Measurements from ENCODE around the gene TMEM150C. TPM values are rescaled to one million over a fixed set of nuclear protein-coding genes. Genes with fewer than 3 reads are reported as not detected.
"Not testable (repeated sequence)": the region's sequence is repeated elsewhere in the genome, so short reads cannot be mapped to it uniquely, and the experiment has no call there.

Gene TMEM150C
- total and polyA plus RNA-seq, 7 donors: 1.2 to 25.7 (median 11.2) TPM

GRCh38 chr4:82480771-82481505, 80.8 kb downstream of the TMEM150C start:
- no peaks in the 10 kb centered on the region for H3K9me3 ChIP-seq
- 95 to 97% methylated on average over 10 of the region's 10 CpGs for WGBS, 2 donors
- TF ChIP-seq POLR2AphosphoS5 (IDR thresholded peaks at IDR 0.05) (no peak), POLR2A (IDR thresholded peaks at IDR 0.05) (no peak), EP300 (IDR thresholded peaks at IDR 0.05) (no peak)
- TF ChIP-seq, protein P1, sequence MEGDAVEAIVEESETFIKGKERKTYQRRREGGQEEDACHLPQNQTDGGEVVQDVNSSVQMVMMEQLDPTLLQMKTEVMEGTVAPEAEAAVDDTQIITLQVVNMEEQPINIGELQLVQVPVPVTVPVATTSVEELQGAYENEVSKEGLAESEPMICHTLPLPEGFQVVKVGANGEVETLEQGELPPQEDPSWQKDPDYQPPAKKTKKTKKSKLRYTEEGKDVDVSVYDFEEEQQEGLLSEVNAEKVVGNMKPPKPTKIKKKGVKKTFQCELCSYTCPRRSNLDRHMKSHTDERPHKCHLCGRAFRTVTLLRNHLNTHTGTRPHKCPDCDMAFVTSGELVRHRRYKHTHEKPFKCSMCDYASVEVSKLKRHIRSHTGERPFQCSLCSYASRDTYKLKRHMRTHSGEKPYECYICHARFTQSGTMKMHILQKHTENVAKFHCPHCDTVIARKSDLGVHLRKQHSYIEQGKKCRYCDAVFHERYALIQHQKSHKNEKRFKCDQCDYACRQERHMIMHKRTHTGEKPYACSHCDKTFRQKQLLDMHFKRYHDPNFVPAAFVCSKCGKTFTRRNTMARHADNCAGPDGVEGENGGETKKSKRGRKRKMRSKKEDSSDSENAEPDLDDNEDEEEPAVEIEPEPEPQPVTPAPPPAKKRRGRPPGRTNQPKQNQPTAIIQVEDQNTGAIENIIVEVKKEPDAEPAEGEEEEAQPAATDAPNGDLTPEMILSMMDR (IDR thresholded peaks at IDR 0.05): no peak
- DNase-seq: no peak
- intact Hi-C loops (cut with DNase I): no loop called here
- no peaks in the 10 kb centered on the region for H3K36me3 ChIP-seq
- H3K27me3 ChIP-seq: no peaks in the 10 kb centered on the region
- H3K4me3 ChIP-seq: no peak overlapping the region
- no peaks in the 10 kb centered on the region for H3K4me1 ChIP-seq
- H3K27ac ChIP-seq: no peak overlapping the region

- no peaks in the 10 kb centered on the region for H3K27me3 ChIP-seq
- TF ChIP-seq EP300 (IDR thresholded peaks at IDR 0.05) (no peak), POLR2A (IDR thresholded peaks at IDR 0.05) (no peak), POLR2AphosphoS5 (IDR thresholded peaks at IDR 0.05) (no peak)
- TF ChIP-seq, protein P1 (IDR thresholded peaks at IDR 0.05): no peak
- no peak overlapping the region for H3K4me3 ChIP-seq
- no peaks in the 10 kb centered on the region for H3K4me1 ChIP-seq
- DNase-seq: no peak
- no peak overlapping the region for H3K27ac ChIP-seq
- WGBS, 2 donors: 96 to 97% methylated on average over 14 of the region's 14 CpGs
- no peaks in the 10 kb centered on the region for H3K9me3 ChIP-seq
- intact Hi-C loops (cut with DNase I): no loop called here
- H3K36me3 ChIP-seq: no peaks in the 10 kb centered on the region
Observed at GRCh38 chr4:82479562-82479961, 82.2 kb downstream of the TMEM150C start.

DNA sequence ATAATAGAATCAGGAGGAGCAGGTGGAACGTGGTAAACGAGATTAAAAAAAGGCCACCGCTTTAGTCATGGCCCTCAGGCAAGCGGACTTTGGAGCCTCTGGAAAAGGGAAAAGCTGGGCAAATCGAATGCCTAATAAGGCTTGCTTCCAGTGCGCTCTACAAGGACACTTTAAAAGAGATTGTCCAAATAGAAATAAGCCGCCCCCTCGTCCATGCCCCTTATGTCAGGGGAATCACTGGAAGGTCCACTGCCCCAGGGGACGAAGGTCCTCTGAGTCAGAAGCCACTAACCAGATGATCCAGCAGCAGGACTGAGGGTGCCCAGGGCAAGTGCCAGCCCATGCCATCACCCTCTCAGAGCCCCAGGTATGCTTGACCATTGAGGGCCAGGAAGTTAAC, 84.3 kb downstream of the TMEM150C start:
- WGBS, 2 donors: 24 to 79% methylated on average over 9 of the region's 9 CpGs
- intact Hi-C loops (cut with DNase I); DNase-seq: not testable (repeated sequence)

GRCh38 chr4:82475931-82476330, 85.9 kb downstream of the TMEM150C start:
- H3K27ac ChIP-seq; H3K4me3 ChIP-seq; DNase-seq; H3K27me3 ChIP-seq; H3K4me1 ChIP-seq; H3K36me3 ChIP-seq; intact Hi-C loops (cut with DNase I); H3K9me3 ChIP-seq: not testable (repeated sequence)
- WGBS, 2 donors: 93 to 97% methylated on average over 7 of the region's 7 CpGs

More for the DNA sequence above, 84.3 kb downstream of the TMEM150C start:
- not testable (repeated sequence) for H3K27me3 ChIP-seq, H3K4me1 ChIP-seq, H3K9me3 ChIP-seq, H3K27ac ChIP-seq, H3K36me3 ChIP-seq, H3K4me3 ChIP-seq

DNA sequence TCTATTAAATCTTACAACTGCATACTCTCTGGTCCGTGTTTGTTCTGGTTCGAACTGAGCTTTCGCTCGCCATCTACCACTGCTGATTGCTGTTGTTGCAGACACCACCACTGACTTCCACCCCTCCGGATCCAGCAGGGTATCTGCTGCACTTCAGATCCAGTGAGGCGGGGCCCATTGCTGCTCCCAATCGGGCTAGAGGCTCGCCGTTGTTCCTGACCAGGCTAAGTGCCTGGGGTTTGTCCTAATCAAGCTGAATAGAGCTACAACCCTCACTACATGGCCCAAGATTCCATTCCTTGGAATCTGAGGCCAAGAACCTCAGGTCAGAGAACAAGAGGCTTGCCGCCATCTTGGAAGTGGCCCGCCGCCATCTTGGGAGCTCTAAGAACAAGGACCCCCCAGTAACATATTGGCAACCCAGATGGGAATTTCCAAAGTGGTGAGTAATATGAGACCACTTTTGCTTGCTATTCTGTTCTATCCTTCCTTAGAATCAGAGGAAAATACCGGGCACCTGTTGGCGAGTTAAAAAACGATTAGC, 88.1 kb downstream of the TMEM150C start:
- Histone ChIP-seq H3K4me1 (no peaks in the 10 kb centered on the region), H3K27ac (no peak overlapping the region), H3K27me3 (no peaks in the 10 kb centered on the region), H3K9me3 (no peaks in the 10 kb centered on the region), H3K4me3 (no peak overlapping the region), H3K36me3 (no peaks in the 10 kb centered on the region)
- intact Hi-C loops (cut with DNase I): no loop called here
- TF ChIP-seq, protein P1 (IDR thresholded peaks at IDR 0.05): no peak
- TF ChIP-seq POLR2AphosphoS5 (IDR thresholded peaks at IDR 0.05) (no peak), POLR2A (IDR thresholded peaks at IDR 0.05) (no peak), EP300 (IDR thresholded peaks at IDR 0.05) (no peak)
- whole genome bisulfite sequencing, 2 donors: 97 to 98% methylated on average over 15 of the region's 15 CpGs
- DNase-seq: no peak

GRCh38 chr4:82473080-82473479, 88.7 kb downstream of the TMEM150C start:
- intact Hi-C loops (cut with DNase I); H3K9me3 ChIP-seq; H3K27me3 ChIP-seq; H3K4me3 ChIP-seq; H3K36me3 ChIP-seq; H3K4me1 ChIP-seq; H3K27ac ChIP-seq; DNase-seq: not testable (repeated sequence)
- 53 to 55% methylated on average over 5 of the region's 5 CpGs for WGBS, 2 donors
